HepG2 (cell line): ENCODE measurements around the gene CST5. TPM values are rescaled to one million over a fixed set of nuclear protein-coding genes. Genes with fewer than 3 reads are reported as not detected.

Source experiments
- CBX2 ChIP-seq, 2 experiments: fragments of 200-600 bp in 1 of 2; sonication (generic); formaldehyde crosslinking in 1 of 2; IDR thresholded peaks; 2 replicates each; pipeline versions ENCODE4 v1.7.0 to v1.8.1; 2018 to 2022; ENCODE audit warnings: low read depth in 2 of 2, low read length in 1 of 2, mild to moderate bottlenecking in 1 of 2, missing genetic modification reagents in 1 of 2
- GFI1 ChIP-seq: sonication (generic); formaldehyde crosslinking; IDR thresholded peaks from 2 replicates; pipeline ENCODE4 v1.5.0; 2020; ENCODE audit warnings: missing genetic modification reagents, mild to moderate bottlenecking, borderline replicate concordance
- HHEX ChIP-seq: IDR thresholded peaks from 2 replicates; pipeline ENCODE4 v1.6.1; 2016; ENCODE audit warnings: control low read depth
- HNRNPUL1 ChIP-seq: fragments of 200-400 bp; formaldehyde crosslinking; IDR thresholded peaks from 2 replicates; pipeline ENCODE4 v1.6.1; 2017; ENCODE audit warnings: low read depth, mild to moderate bottlenecking, low read length, moderate library complexity
- KMT2A ChIP-seq: sonication (generic); formaldehyde crosslinking; IDR thresholded peaks from 2 replicates; pipeline ENCODE4 v1.4.0; 2020; ENCODE audit warnings: missing genetic modification reagents
- RBM22 ChIP-seq: fragments of 200-400 bp; formaldehyde crosslinking; optimal IDR thresholded peaks from 2 replicates; pipeline ENCODE3; 2017; ENCODE audit warnings: mild to moderate bottlenecking, low read length, moderate library complexity
- RERE ChIP-seq: IDR thresholded peaks from 2 replicates; pipeline ENCODE4 v1.6.1; 2016; ENCODE audit warnings: low read depth, missing genetic modification reagents, missing compliant biosample characterization
- SOX6 ChIP-seq, 2 experiments: fragments of 450-650 bp in 1 of 2; sonication (generic) in 1 of 2; formaldehyde crosslinking in 1 of 2; IDR thresholded peaks; 2 replicates each; pipeline versions ENCODE4 v1.4.0 to v1.6.1; 2017 to 2020; ENCODE audit warnings: antibody characterized with exemption in 1 of 2, mild to moderate bottlenecking in 1 of 2, missing genetic modification reagents in 1 of 2
- THAP9 ChIP-seq: sonication (generic); formaldehyde crosslinking; IDR thresholded peaks from 2 replicates; pipeline ENCODE4; 2020; ENCODE audit warnings: missing genetic modification reagents, mild to moderate bottlenecking, borderline replicate concordance
- ZC3H13 ChIP-seq: sonication (generic); formaldehyde crosslinking; IDR thresholded peaks from 2 replicates; pipeline ENCODE4 v1.8.1; 2023; ENCODE audit warnings: mild to moderate bottlenecking, missing genetic modification reagents, moderate library complexity
- ZNF292 ChIP-seq: sonication (generic); formaldehyde crosslinking; IDR thresholded peaks from 2 replicates; pipeline ENCODE4 v1.8.1; 2022; ENCODE audit warnings: mild to moderate bottlenecking, low read depth, missing genetic modification reagents, borderline replicate concordance
- ZNF350 ChIP-seq: sonication (generic); formaldehyde crosslinking; IDR thresholded peaks from 2 replicates; pipeline ENCODE4 v1.4.0; 2020; ENCODE audit warnings: mild to moderate bottlenecking, low read depth, missing genetic modification reagents, borderline replicate concordance
- ZNF629 ChIP-seq: sonication (generic); formaldehyde crosslinking; conservative IDR thresholded peaks from 2 replicates; pipeline ENCODE4 v1.5.0; 2020; ENCODE audit warnings: missing genetic modification reagents
- ZNF687 ChIP-seq: sonication (generic); formaldehyde crosslinking; IDR thresholded peaks from 2 replicates; pipeline ENCODE4 v1.5.1; 2020; ENCODE audit warnings: mild to moderate bottlenecking, missing genetic modification reagents, moderate library complexity
- polyA plus RNA-seq, 8 experiments: library from polyadenylated mRNA; depleted of rRNA in 3 of 8; stranded (reverse) in 7 of 8; unstranded in 1 of 8; fragments of >200 nt; fragmentation: Illumina TruSeq in 4 of 8; extraction: Trizol in 4 of 8; gene quantifications; 2 replicates each; pipeline versions ENCODE4 v1.2.1 to v1.2.3, GENCODE V29; 2011 to 2016; ENCODE audit warnings: low read depth in 4 of 8, missing spikeins in 1 of 8, mixed read lengths in 1 of 8; ENCODE audit not compliant: insufficient read depth in 1 of 8
- total RNA-seq, 5 experiments: library from RNA; depleted of rRNA; stranded (reverse); fragments of >200 nt; fragmentation: Illumina TruSeq; extraction: Trizol; gene quantifications; 2 replicates each; pipeline ENCODE4 v1.2.3, GENCODE V29; 2016; ENCODE audit warnings: low read depth in 1 of 5

The CST5 gene
- total and polyA plus RNA-seq, 2 of the 13 experiments (the other 11 are each of a cell fraction or from before 2014, with no cell fraction given): 0.16 TPM; not detected in 1

- TF ChIP-seq ZNF350 (CRISPR knock-in tag) (no peak), SOX6 (IDR thresholded peaks at IDR 0.05) (no peak), SOX6 (CRISPR knock-in tag; IDR thresholded peaks at IDR 0.05) (peak; percentile 76), GFI1 (no peak), ZNF629 (CRISPR knock-in tag) (no peak), ZC3H13 (CRISPR knock-in tag) (no peak), HHEX (CRISPR knock-in tag) (no peak), KMT2A (no peak), ZNF687 (CRISPR knock-in tag) (peak; percentile 25; the same call in 1 of the 2 replicates), RBM22 (no peak), HNRNPUL1 (no peak), THAP9 (CRISPR knock-in tag) (no peak), CBX2 (IDR thresholded peaks at IDR 0.05; ENCODE audit: low read depth, low read length) (no peak), CBX2 (CRISPR knock-in tag; IDR thresholded peaks at IDR 0.05; ENCODE audit: low read depth) (no peak), RERE (no peak), ZNF292 (CRISPR knock-in tag) (no peak)
These were observed 345 bp upstream of the CST5 start (continued) for GRCh38 chr20:23879811-23880374.
